ENCODE measurements around the gene ENPP4.
A peak's percentile ranks its signal among the peaks of the same experiment; 100 is the strongest.
"Not testable (repeated sequence)": the region's sequence is repeated elsewhere in the genome, so short reads cannot be mapped to it uniquely, and the experiment has no call there.

ENPP4 gene

GRCh38 chr6:46131291-46131690 is 1.5 kb downstream of the ENPP4 start:
- DNase-seq: not testable (repeated sequence)

GRCh38 chr6:46134216-46134615 is 4.4 kb downstream of the ENPP4 start:
- DNase-seq: no peak

- DNase-seq: no peak
Observed at GRCh38 chr6:46135176-46135575, 5.4 kb downstream of the ENPP4 start.

- no peak for DNase-seq
Observed at GRCh38 chr6:46136831-46137230, 7.0 kb downstream of the ENPP4 start.

GRCh38 chr6:46137387-46137786 is 7.6 kb downstream of the ENPP4 start:
- no peak for DNase-seq

GRCh38 chr6:46138281-46138680 is 8.5 kb downstream of the ENPP4 start:
- no peak for DNase-seq

- DNase-seq: no peak
Observed at GRCh38 chr6:46144270-46144669, 14.5 kb downstream of the ENPP4 start.

- DNase-seq: not testable (repeated sequence)
Observed at GRCh38 chr6:46149066-46149465, 19.3 kb downstream of the ENPP4 start.

GRCh38 chr6:46156701-46157100 is 26.9 kb downstream of the ENPP4 start:
- no peak for DNase-seq

- no peak for DNase-seq
Observed at GRCh38 chr6:46159229-46159628, 29.4 kb downstream of the ENPP4 start.

GRCh38 chr6:46160102-46160501 is 30.3 kb downstream of the ENPP4 start:
- DNase-seq: no peak

GRCh38 chr6:46170357-46171289 is 40.8 kb downstream of the ENPP4 start, which contains the start of gene ENPP5:
Gene ENPP5 (minus strand): TSS chr6:46170980. CDS start chr6:46168262, 2,718 bp downstream.
- DNase-seq: peak; percentile 40 to 54

GRCh38 chr6:46172176-46172575 is 42.4 kb downstream of the ENPP4 start:
- DNase-seq: no peak

- DNase-seq: no peak
Observed at GRCh38 chr6:46174904-46175303, 45.1 kb downstream of the ENPP4 start.

GRCh38 chr6:46175446-46175845 is 45.7 kb downstream of the ENPP4 start:
- DNase-seq: no peak

GRCh38 chr6:46175976-46176375 is 46.2 kb downstream of the ENPP4 start:
- DNase-seq: no peak

- no peak for DNase-seq
Observed at GRCh38 chr6:46184114-46184513, 54.3 kb downstream of the ENPP4 start.

- no peak for DNase-seq
Observed at GRCh38 chr6:46186583-46186982, 56.8 kb downstream of the ENPP4 start.

- no peak for DNase-seq
Observed at GRCh38 chr6:46189726-46190125, 59.9 kb downstream of the ENPP4 start.

GRCh38 chr6:46190889-46191288 is 61.1 kb downstream of the ENPP4 start:
- DNase-seq: no peak

- no peak for DNase-seq
Observed at GRCh38 chr6:46191961-46192360, 62.2 kb downstream of the ENPP4 start.
